ENCODE results near the gene FAM110D.

Gene FAM110D

GRCh38 chr1:26190373-26190987, 31.6 kb downstream of the FAM110D start, which contains the start of gene CATSPER4:
Gene CATSPER4, plus strand, starts transcription at chr1:26190602. Its CDS starts 26 bp downstream, at chr1:26190628.
- no peak for FAIRE-seq

- no peak for FAIRE-seq
These were observed 32.9 kb downstream of the FAM110D start for GRCh38 chr1:26191739-26192138.

- FAIRE-seq: no peak
These were observed 36.9 kb downstream of the FAM110D start for GRCh38 chr1:26195805-26196204.

GRCh38 chr1:26197301-26197700, 38.4 kb downstream of the FAM110D start:
- FAIRE-seq: no peak

GRCh38 chr1:26197813-26198212, 38.9 kb downstream of the FAM110D start:
- no peak for FAIRE-seq

GRCh38 chr1:26200413-26200812, 41.5 kb downstream of the FAM110D start:
- no peak for FAIRE-seq

- FAIRE-seq: no peak
These were observed 44.9 kb downstream of the FAM110D start for GRCh38 chr1:26203642-26204318.

- no peak for FAIRE-seq
These were observed 51.4 kb downstream of the FAM110D start for GRCh38 chr1:26210147-26210870.

GRCh38 chr1:26212726-26213125, 53.8 kb downstream of the FAM110D start:
- no peak for FAIRE-seq

GRCh38 chr1:26213335-26213905, 54.5 kb downstream of the FAM110D start:
- no peak for FAIRE-seq
